ENCODE results near the gene IFITM1. TPM values are rescaled to one million over a fixed set of nuclear protein-coding genes. Genes with fewer than 3 reads are reported as not detected.
"Not testable (repeated sequence)": the region's sequence is repeated elsewhere in the genome, so short reads cannot be mapped to it uniquely, and the experiment has no call there.

IFITM1 gene
- total RNA-seq, 1 experiment from 2014 or later: 3.2 TPM

DNA sequence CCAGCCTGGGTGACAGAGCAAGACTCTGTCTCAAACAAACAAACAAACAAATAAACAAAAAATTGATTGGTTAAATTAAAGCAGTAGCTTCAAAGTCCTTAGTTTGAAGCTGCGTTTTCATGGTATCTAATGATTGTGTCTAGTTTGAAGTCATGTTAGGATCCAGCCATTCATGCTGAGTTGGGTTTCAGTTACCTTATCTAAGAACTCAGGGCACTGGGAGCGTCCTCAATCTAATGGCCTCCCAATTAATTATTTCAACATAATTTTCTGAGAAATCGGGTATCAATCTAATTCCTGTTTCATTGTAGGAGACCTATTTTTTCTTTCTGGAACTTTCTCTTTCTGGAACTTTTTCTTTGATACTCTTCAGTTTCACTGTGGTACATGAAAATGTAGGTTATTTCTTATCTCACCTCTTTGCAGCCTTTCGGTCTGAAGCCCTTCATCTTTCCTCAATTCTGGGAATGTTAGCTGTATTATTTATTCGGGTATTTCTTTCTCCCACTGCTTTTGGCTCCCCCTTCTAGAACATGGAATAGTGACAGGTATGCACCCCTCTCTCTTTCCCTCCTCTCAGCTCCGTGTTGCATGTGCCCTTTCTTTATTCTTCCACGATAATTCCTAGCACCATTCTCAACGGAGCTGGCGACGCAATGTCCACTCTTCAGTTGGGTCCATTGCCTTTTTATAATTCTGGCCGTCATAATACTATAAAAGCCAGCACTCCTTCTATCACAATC, 31.2 kb downstream of the IFITM1 start:
- DNase-seq: no peak
- BruUV-seq (replicated peaks): no TSS peak
- H3K4me1 ChIP-seq: no peaks in the 10 kb centered on the region
- ChIA-PET CTCF (no interaction called here), POLR2A (no interaction called here)
- peaks cover 10% of the 10 kb centered on the region for H3K4me1 Mint-ChIP-seq (ENCODE audit: low read depth, unreplicated experiment)
- no peaks in the 10 kb centered on the region for H3K36me3 Mint-ChIP-seq (ENCODE audit: insufficient read depth, unreplicated experiment)
- no peaks in the 10 kb centered on the region for H3K27me3 ChIP-seq (replicated peaks; ENCODE audit: control insufficient read depth, insufficient read depth, low read length)
- no peaks in the 10 kb centered on the region for H3K9me3 ChIP-seq
- TF ChIP-seq, protein P1, sequence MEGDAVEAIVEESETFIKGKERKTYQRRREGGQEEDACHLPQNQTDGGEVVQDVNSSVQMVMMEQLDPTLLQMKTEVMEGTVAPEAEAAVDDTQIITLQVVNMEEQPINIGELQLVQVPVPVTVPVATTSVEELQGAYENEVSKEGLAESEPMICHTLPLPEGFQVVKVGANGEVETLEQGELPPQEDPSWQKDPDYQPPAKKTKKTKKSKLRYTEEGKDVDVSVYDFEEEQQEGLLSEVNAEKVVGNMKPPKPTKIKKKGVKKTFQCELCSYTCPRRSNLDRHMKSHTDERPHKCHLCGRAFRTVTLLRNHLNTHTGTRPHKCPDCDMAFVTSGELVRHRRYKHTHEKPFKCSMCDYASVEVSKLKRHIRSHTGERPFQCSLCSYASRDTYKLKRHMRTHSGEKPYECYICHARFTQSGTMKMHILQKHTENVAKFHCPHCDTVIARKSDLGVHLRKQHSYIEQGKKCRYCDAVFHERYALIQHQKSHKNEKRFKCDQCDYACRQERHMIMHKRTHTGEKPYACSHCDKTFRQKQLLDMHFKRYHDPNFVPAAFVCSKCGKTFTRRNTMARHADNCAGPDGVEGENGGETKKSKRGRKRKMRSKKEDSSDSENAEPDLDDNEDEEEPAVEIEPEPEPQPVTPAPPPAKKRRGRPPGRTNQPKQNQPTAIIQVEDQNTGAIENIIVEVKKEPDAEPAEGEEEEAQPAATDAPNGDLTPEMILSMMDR (IDR thresholded peaks at IDR 0.05; ENCODE audit: insufficient read depth in 1 of 2, low read depth in 1 of 2, low read length in 1 of 2, severe bottlenecking in 1 of 2, unreplicated experiment in 1 of 2): no peak
- no peak overlapping the region for H3K4me3 Mint-ChIP-seq (ENCODE audit: unreplicated experiment)
- no peak overlapping the region for H3K4me3 ChIP-seq (ENCODE audit: low read depth, low read length)
- peaks cover 3% of the 10 kb centered on the region for H3K27me3 Mint-ChIP-seq (ENCODE audit: insufficient read depth, unreplicated experiment)
- intact Hi-C loops (cut with micrococcal nuclease; ENCODE audit: unreplicated experiment): no loop called here
- no peaks in the 10 kb centered on the region for H3K9me3 Mint-ChIP-seq (ENCODE audit: unreplicated experiment)
- H3K27ac Mint-ChIP-seq (ENCODE audit: unreplicated experiment): no peak overlapping the region
- H3K36me3 ChIP-seq (ENCODE audit: control insufficient read depth, insufficient read depth, low read length): no peaks in the 10 kb centered on the region

- Mint-ChIP-seq H3K27me3 (ENCODE audit: insufficient read depth, unreplicated experiment) (no peaks in the 10 kb centered on the region), H3K9me3 (ENCODE audit: unreplicated experiment) (no peaks in the 10 kb centered on the region), H3K4me1 (ENCODE audit: low read depth, unreplicated experiment) (peaks cover 20% of the 10 kb centered on the region), H3K27ac (ENCODE audit: unreplicated experiment) (no peak overlapping the region), H3K4me3 (ENCODE audit: unreplicated experiment) (no peak overlapping the region), H3K36me3 (ENCODE audit: insufficient read depth, unreplicated experiment) (no peaks in the 10 kb centered on the region)
- no peaks in the 10 kb centered on the region for H3K27me3 ChIP-seq (replicated peaks; ENCODE audit: control insufficient read depth, insufficient read depth, low read length)
- POLR2A ChIA-PET: no interaction called here
- H3K36me3 ChIP-seq (ENCODE audit: control insufficient read depth, insufficient read depth, low read length): no peaks in the 10 kb centered on the region
- CTCF ChIA-PET: no interaction called here
- no peak overlapping the region for H3K4me3 ChIP-seq (ENCODE audit: low read depth, low read length)
- peaks cover 9% of the 10 kb centered on the region for H3K4me1 ChIP-seq
- no peak for DNase-seq
- H3K9me3 ChIP-seq: no peaks in the 10 kb centered on the region
- BruUV-seq (replicated peaks): no TSS peak
- TF ChIP-seq, protein P1 (IDR thresholded peaks at IDR 0.05; ENCODE audit: insufficient read depth in 1 of 2, low read depth in 1 of 2, low read length in 1 of 2, severe bottlenecking in 1 of 2, unreplicated experiment in 1 of 2): no peak
- intact Hi-C loops (cut with micrococcal nuclease; ENCODE audit: unreplicated experiment): no loop called here
Observed at GRCh38 chr11:346529-346928, 32.7 kb downstream of the IFITM1 start.

- H3K4me1 Mint-ChIP-seq (ENCODE audit: low read depth, unreplicated experiment): peaks cover 32% of the 10 kb centered on the region
- CTCF ChIA-PET; H3K27ac Mint-ChIP-seq (ENCODE audit: unreplicated experiment); H3K36me3 Mint-ChIP-seq (ENCODE audit: insufficient read depth, unreplicated experiment); POLR2A ChIA-PET; H3K4me3 ChIP-seq (ENCODE audit: low read depth, low read length); BruUV-seq (replicated peaks); DNase-seq; intact Hi-C loops (cut with micrococcal nuclease; ENCODE audit: unreplicated experiment); H3K4me3 Mint-ChIP-seq (ENCODE audit: unreplicated experiment); H3K9me3 ChIP-seq; H3K36me3 ChIP-seq (ENCODE audit: control insufficient read depth, insufficient read depth, low read length); H3K27me3 ChIP-seq (replicated peaks; ENCODE audit: control insufficient read depth, insufficient read depth, low read length); H3K27me3 Mint-ChIP-seq (ENCODE audit: insufficient read depth, unreplicated experiment); H3K9me3 Mint-ChIP-seq (ENCODE audit: unreplicated experiment): not testable (repeated sequence)
- H3K4me1 ChIP-seq: peaks cover 28% of the 10 kb centered on the region
Observed at GRCh38 chr11:349270-349954, 35.6 kb downstream of the IFITM1 start.

- Mint-ChIP-seq H3K4me1 (ENCODE audit: low read depth, unreplicated experiment) (peaks cover 32% of the 10 kb centered on the region), H3K4me3 (ENCODE audit: unreplicated experiment) (peak overlapping the region; percentile 15), H3K27ac (ENCODE audit: unreplicated experiment) (peak overlapping the region; percentile 25)
- BruUV-seq (replicated peaks); H3K27me3 ChIP-seq (replicated peaks; ENCODE audit: control insufficient read depth, insufficient read depth, low read length); H3K9me3 Mint-ChIP-seq (ENCODE audit: unreplicated experiment); H3K36me3 Mint-ChIP-seq (ENCODE audit: insufficient read depth, unreplicated experiment); DNase-seq; POLR2A ChIA-PET; H3K27me3 Mint-ChIP-seq (ENCODE audit: insufficient read depth, unreplicated experiment); H3K36me3 ChIP-seq (ENCODE audit: control insufficient read depth, insufficient read depth, low read length); intact Hi-C loops (cut with micrococcal nuclease; ENCODE audit: unreplicated experiment); H3K9me3 ChIP-seq; CTCF ChIA-PET; H3K4me3 ChIP-seq (ENCODE audit: low read depth, low read length): not testable (repeated sequence)
- peaks cover 30% of the 10 kb centered on the region for H3K4me1 ChIP-seq
Observed at GRCh38 chr11:350033-350722, 36.3 kb downstream of the IFITM1 start.

All from Caco-2 (cell line).